Activated naive CD8-positive, alpha-beta T cell treated with anti-CD3 and anti-CD28 coated beads for 36 hours (primary cell): ENCODE data around the gene ARRB1. TPM values are rescaled to one million over a fixed set of nuclear protein-coding genes. Genes with fewer than 3 reads are reported as not detected.

Experiments
- DNase-seq: peaks from one replicate; pipeline ENCODE4 v3.0.0; 2021
- H3K27ac Mint-ChIP-seq: one replicate; pipeline ENCODE4 v1.8.0; 2022; ENCODE audit warnings: mild to moderate bottlenecking, moderate library complexity, mixed read lengths
- H3K27me3 Mint-ChIP-seq: one replicate; pipeline ENCODE4 v1.8.0; 2022; ENCODE audit warnings: mild to moderate bottlenecking, mixed read lengths
- H3K36me3 Mint-ChIP-seq: one replicate; pipeline ENCODE4 v1.8.0; 2021; ENCODE audit warnings: mild to moderate bottlenecking, mixed read lengths
- H3K4me1 Mint-ChIP-seq: one replicate; pipeline ENCODE4 v1.8.0; 2021; ENCODE audit warnings: mixed read lengths
- H3K4me3 Mint-ChIP-seq: one replicate; pipeline ENCODE4 v1.8.0; 2022; ENCODE audit warnings: mild to moderate bottlenecking, moderate library complexity, mixed read lengths
- H3K9me3 Mint-ChIP-seq: one replicate; pipeline ENCODE4 v1.8.0; 2022; ENCODE audit warnings: mixed read lengths
- total RNA-seq, 2 experiments: library from RNA; stranded (reverse); gene quantifications; one replicate each; pipeline ENCODE4 v1.2.3, GENCODE V29; 2021

Gene ARRB1
- total RNA-seq, 2 experiments from 2014 or later: 25.6 to 26.3 TPM

GRCh38 chr11:75263944-75264349 lies 87.5 kb downstream of the ARRB1 start:
- H3K4me3 Mint-ChIP-seq: no peak overlapping the region
- no peaks in the 10 kb centered on the region for H3K27me3 Mint-ChIP-seq
- H3K27ac Mint-ChIP-seq: peak overlapping the region; percentile 32
- H3K4me1 Mint-ChIP-seq: peaks cover 35% of the 10 kb centered on the region
- peaks cover 2% of the 10 kb centered on the region for H3K36me3 Mint-ChIP-seq
- no peak for DNase-seq
- no peaks in the 10 kb centered on the region for H3K9me3 Mint-ChIP-seq

DNA sequence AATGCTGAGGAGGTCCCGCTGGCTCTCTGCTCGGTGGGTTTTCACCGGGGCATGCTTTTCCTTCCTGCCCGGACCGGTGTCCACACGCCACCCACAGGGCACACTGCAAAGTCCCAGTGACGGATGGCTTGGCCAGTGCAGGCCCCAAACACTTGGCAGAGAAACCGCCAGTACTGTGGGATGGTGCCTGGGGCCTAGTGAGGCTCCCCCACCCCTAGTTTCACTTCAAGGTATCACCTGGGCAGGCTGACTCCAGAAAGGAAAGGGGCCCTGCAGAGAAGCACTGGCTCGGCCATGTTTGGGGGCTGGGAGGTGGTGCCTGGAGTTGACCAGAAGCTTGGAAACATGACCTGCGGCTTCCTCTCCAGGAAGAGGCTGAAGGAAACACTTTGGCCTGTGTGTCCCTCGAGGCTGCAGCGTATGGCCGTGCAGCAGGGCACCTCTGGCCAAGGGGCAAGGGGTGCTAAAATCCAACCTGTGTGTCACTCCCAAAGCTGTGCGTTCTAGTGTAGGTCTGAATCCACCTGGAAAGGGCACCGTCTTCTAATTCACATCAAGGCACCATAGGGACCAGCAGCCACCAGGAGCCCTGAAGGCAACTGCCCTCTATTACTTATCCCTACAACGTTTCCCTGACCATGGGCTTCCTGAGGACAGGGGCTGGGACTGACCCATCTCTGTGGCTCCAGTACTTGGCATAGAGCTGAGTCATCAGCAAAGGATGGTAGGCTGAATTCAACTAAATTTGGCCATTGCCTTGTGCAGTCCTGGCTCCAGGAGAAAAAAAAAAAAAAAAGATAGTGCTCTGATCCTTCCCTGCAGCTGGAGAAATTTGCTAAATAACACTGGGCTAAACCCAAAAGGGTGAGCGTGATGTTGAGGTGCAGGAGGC lies 88.3 kb downstream of the ARRB1 start:
- Mint-ChIP-seq H3K4me1 (peaks cover 38% of the 10 kb centered on the region), H3K36me3 (peaks cover 2% of the 10 kb centered on the region), H3K27ac (peak overlapping the region; percentile 32), H3K9me3 (no peaks in the 10 kb centered on the region), H3K4me3 (no peak overlapping the region), H3K27me3 (no peaks in the 10 kb centered on the region)
- DNase-seq: no peak

GRCh38 chr11:75262436-75262835 lies 89.0 kb downstream of the ARRB1 start:
- no peak for DNase-seq
- peaks cover 38% of the 10 kb centered on the region for H3K4me1 Mint-ChIP-seq
- H3K27ac Mint-ChIP-seq: no peak overlapping the region
- no peaks in the 10 kb centered on the region for H3K27me3 Mint-ChIP-seq
- no peak overlapping the region for H3K4me3 Mint-ChIP-seq
- peaks cover 2% of the 10 kb centered on the region for H3K36me3 Mint-ChIP-seq
- no peaks in the 10 kb centered on the region for H3K9me3 Mint-ChIP-seq

DNA sequence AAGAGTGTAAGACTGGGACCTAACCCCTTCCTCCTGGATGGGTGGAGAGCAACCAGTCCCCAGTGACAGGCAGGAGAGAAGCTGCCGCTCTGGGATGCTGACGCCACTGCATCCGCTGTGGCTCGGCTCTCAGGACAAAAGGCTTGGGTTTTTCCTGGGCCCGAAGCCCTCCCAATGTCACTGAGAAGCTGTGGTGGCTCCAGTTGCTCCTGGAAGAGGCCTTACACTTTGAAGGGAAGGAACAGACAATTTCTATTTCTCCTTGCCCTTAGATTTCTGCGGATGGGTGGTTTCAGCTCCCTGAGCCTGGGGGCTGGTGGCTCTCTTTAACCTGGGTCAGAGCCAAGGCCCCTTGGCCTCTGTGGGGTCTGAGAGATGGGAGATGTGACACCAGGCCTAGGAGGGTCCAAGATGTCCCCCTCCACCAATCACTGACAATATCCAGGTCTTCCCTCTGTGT lies 89.5 kb downstream of the ARRB1 start:
- H3K36me3 Mint-ChIP-seq: no peaks in the 10 kb centered on the region
- no peak overlapping the region for H3K4me3 Mint-ChIP-seq
- H3K27me3 Mint-ChIP-seq: no peaks in the 10 kb centered on the region
- no peaks in the 10 kb centered on the region for H3K9me3 Mint-ChIP-seq
- DNase-seq: no peak
- H3K4me1 Mint-ChIP-seq: peaks cover 38% of the 10 kb centered on the region
- H3K27ac Mint-ChIP-seq: no peak overlapping the region

DNA sequence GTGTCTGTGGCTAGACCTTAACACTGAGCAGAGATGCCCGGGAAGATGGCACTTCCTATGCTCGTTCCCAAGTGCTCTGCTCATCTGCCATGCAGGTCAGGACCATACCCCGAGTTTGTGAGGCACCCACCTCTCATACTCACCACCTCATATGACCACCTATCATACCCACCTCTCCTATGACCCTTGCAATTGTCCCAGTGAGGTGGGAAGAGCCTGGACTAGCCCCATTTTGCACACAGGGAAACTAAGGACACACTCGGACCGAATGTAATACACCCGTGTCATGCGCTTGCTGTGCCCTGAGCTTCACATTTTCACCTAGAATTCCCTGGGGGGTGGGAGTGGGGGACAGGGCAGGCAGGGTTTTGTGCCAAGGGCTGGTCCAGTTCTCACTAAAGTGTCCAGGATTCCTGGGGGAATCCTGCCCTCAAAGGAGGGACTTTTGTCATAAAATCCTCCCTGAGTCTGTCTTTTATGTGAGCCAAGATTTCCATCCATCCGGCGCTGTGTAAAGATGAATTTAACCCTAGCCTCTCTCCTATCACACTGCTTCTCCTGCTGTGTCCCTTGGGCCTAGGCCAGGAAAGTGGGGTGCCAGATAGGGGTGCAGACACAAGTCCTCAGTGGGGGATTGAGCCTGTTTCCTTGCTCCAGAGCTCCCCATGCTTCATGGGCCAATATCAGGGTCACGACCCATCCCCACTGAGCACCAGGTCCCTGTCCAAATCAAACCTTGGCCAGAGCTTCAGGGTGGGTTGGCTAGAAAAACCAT lies 90.9 kb downstream of the ARRB1 start:
- Mint-ChIP-seq H3K36me3 (no peaks in the 10 kb centered on the region), H3K9me3 (no peaks in the 10 kb centered on the region), H3K4me3 (no peak overlapping the region), H3K27ac (no peak overlapping the region), H3K27me3 (no peaks in the 10 kb centered on the region), H3K4me1 (peaks cover 38% of the 10 kb centered on the region)
- no peak for DNase-seq

- H3K27me3 Mint-ChIP-seq: no peaks in the 10 kb centered on the region
- H3K4me1 Mint-ChIP-seq: peaks cover 3% of the 10 kb centered on the region
- no peaks in the 10 kb centered on the region for H3K36me3 Mint-ChIP-seq
- H3K4me3 Mint-ChIP-seq: no peak overlapping the region
- DNase-seq: no peak
- no peaks in the 10 kb centered on the region for H3K9me3 Mint-ChIP-seq
- no peak overlapping the region for H3K27ac Mint-ChIP-seq
Observed at GRCh38 chr11:75254326-75254725, 97.1 kb downstream of the ARRB1 start.

GRCh38 chr11:75249704-75250103 lies 101.8 kb downstream of the ARRB1 start:
- H3K27ac Mint-ChIP-seq: no peak overlapping the region
- H3K36me3 Mint-ChIP-seq: no peaks in the 10 kb centered on the region
- no peaks in the 10 kb centered on the region for H3K27me3 Mint-ChIP-seq
- no peaks in the 10 kb centered on the region for H3K9me3 Mint-ChIP-seq
- H3K4me3 Mint-ChIP-seq: no peak overlapping the region
- no peaks in the 10 kb centered on the region for H3K4me1 Mint-ChIP-seq
- DNase-seq: no peak

DNA sequence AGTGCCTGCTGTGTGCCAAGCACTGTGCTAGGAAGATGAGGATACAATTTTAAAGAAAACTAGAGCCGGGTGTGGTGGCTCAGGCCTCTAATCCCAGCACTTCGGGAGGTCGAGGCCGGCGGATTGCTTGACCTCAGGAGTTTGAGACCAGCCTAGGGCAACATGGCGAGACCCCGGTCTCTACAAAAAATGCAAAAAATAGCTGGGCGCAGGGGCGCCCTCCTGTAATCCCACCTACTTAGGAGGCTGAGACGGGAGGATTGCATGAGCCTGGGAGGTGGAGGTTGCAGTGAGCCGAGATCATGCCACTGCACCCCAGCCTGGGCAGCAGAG lies 102.6 kb downstream of the ARRB1 start:
- H3K27ac Mint-ChIP-seq: no peak overlapping the region
- H3K4me1 Mint-ChIP-seq: no peaks in the 10 kb centered on the region
- H3K9me3 Mint-ChIP-seq: no peaks in the 10 kb centered on the region
- peaks cover 3% of the 10 kb centered on the region for H3K27me3 Mint-ChIP-seq
- H3K4me3 Mint-ChIP-seq: no peak overlapping the region
- no peak for DNase-seq
- H3K36me3 Mint-ChIP-seq: no peaks in the 10 kb centered on the region

GRCh38 chr11:75246671-75247350 lies 104.7 kb downstream of the ARRB1 start:
- DNase-seq: no peak
- H3K36me3 Mint-ChIP-seq: no peaks in the 10 kb centered on the region
- H3K27ac Mint-ChIP-seq: no peak overlapping the region

DNA sequence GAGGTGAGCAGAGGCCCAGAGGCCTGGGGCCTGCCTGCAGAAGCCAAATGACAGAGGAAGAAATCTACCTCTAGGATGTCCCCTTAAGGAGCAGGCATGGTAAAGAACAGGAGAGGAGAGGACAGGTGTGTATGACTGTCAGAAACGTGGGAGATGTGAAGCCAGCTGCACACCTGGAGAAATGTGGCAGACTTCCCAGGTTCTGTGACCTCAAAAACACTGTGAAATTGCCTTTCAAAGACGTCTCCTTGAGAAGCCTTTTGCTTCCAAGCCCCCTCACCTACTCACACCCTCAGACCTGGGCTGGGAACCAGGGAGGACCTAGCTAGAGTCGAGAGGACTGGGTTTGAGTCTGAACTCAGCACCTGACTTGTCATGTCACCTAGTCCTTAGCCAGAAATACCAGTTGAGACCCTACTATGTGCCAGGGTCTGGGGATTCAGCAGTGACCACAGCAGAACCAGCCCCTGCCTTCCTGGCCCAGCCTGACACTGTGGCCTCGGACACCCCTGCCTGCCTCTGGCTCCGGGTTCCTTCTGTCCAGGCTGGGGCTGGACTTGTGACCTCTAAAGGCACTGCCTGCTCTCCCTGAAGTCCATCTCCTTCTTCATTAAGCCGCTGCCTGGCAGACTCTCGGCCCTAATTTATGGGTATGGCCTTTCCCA lies 105.3 kb downstream of the ARRB1 start:
- no peak for DNase-seq
- H3K9me3 Mint-ChIP-seq: no peaks in the 10 kb centered on the region
- peaks cover 4% of the 10 kb centered on the region for H3K4me1 Mint-ChIP-seq
- no peak overlapping the region for H3K4me3 Mint-ChIP-seq
- H3K27ac Mint-ChIP-seq: no peak overlapping the region
- peaks cover 21% of the 10 kb centered on the region for H3K27me3 Mint-ChIP-seq
- no peaks in the 10 kb centered on the region for H3K36me3 Mint-ChIP-seq

More at GRCh38 chr11:75246671-75247350, 104.7 kb downstream of the ARRB1 start:
- Mint-ChIP-seq H3K4me3 (no peak overlapping the region), H3K4me1 (peaks cover 4% of the 10 kb centered on the region), H3K9me3 (no peaks in the 10 kb centered on the region), H3K27me3 (peaks cover 21% of the 10 kb centered on the region)

DNA sequence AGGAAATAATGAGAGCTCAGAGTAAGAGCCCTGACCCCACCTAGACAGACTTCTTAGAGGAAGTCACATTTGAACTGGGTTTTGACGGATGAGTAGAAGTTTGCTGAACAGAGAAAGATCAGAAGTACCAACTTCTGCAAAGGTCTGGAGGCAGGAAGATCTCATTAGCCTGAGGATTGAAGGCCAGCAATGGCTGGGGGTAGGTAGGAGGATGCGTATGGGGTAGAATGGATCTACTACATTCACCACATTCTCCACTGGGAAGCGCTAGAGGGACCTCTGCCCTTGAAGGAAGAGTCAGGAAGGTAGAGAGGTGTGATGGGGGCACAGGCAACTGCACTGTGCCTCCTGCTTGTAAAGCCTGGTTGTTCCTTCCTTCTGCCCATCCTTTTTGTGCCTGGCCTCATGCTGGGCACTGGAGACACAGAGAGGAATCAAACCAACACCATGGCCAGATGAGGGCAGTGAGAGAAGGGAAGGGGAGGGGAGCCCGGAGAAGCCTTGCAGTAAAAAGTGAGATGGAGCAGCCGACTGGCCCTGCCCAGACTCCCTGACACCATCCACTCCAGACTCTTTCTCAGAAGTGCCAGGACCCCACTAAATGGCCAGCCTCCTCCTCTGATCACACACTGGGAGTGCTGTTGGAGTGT lies 106.0 kb downstream of the ARRB1 start:
- no peak for DNase-seq
- no peaks in the 10 kb centered on the region for H3K9me3 Mint-ChIP-seq

DNA sequence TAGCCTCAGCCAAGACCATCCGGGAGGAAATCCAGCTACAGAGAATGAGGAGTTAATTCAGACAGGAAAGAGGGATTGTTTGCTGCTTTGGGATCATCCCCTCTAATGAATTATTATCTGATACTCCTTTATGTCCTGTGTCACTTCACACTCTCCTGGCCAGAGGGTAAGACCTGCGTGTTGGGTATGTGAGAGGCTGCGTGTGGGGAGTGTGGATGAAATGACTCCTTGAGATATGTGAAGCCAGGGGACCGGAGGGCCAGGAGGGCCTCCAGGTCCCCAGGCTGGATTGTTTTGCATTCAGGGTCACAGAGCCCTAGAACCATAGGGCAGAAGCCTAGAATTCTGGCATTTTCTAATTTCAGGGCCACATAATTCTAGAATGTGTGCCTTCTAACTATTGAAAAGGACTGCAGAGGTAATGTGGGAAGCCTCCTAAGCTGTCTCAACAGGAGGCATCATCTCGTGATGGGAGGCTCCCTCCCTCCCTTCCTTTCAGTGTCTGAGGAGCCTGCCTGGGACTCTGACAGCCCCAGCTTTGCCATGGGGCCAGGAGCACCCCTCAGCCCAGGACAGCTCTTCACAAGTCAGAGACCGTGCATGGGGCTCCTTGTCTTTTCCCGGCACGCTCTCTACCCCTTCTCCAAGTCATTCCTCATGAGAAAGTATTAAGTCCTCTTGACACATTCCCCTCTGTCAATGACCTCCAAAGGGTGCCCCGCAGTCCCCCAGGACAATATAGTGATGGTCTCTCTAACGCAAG lies 107.2 kb downstream of the ARRB1 start:
- no peak overlapping the region for H3K4me3 Mint-ChIP-seq
- H3K27me3 Mint-ChIP-seq: peaks cover 32% of the 10 kb centered on the region

More for the DNA sequence above, 106.0 kb downstream of the ARRB1 start:
- no peak overlapping the region for H3K27ac Mint-ChIP-seq
- H3K27me3 Mint-ChIP-seq: peaks cover 21% of the 10 kb centered on the region
- no peak overlapping the region for H3K4me3 Mint-ChIP-seq
- peaks cover 4% of the 10 kb centered on the region for H3K4me1 Mint-ChIP-seq
- H3K36me3 Mint-ChIP-seq: no peaks in the 10 kb centered on the region

DNA sequence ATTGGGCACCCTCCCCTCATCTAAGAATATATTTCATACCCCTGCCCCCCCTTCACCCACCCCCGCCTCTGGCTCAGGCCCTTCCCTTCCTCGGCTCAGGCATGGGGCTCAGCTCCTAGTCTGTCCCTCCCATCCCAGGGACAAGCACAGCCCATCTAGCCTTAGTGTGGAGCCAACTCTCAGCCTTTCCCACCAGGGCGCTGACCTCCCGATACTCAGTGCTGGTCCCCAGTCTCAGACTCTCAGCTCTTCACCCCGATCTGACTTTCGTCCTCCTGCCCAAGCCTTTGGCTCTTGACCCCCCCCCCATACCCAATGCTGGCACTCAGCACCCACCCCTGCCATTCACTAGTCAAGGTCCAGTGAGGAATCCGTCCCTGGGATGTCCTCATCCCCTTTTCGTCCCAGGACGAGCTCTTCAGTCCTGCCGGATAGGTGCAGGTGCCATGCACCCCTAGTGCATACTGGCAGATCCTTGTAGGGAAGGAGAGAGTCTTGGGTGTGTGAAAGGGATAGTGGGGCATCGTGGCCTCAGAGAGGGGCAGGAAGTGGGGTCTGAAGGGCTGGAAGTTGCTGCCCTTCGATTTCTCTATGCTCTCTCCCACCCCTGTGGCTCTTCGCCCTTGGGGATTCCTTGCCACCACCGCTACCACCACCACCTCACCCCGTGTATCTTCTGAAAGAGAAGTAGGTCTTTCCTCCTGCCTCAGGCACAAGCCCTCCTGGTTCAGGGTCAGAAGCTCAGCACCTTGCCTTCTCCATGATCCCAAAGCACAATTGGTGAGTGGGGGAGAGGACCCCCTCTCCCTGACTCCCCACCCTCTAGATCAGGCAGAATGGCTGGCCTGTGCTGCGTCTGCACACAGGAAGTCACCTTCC lies 108.5 kb downstream of the ARRB1 start:
- no peak overlapping the region for H3K27ac Mint-ChIP-seq
- no peak for DNase-seq
- peaks cover 8% of the 10 kb centered on the region for H3K4me1 Mint-ChIP-seq
- peak overlapping the region; percentile 76 for H3K4me3 Mint-ChIP-seq
- H3K27me3 Mint-ChIP-seq: peaks cover 40% of the 10 kb centered on the region
- no peaks in the 10 kb centered on the region for H3K9me3 Mint-ChIP-seq
- no peaks in the 10 kb centered on the region for H3K36me3 Mint-ChIP-seq

More for the DNA sequence above, 107.2 kb downstream of the ARRB1 start:
- Mint-ChIP-seq H3K4me1 (peaks cover 8% of the 10 kb centered on the region), H3K9me3 (no peaks in the 10 kb centered on the region), H3K36me3 (no peaks in the 10 kb centered on the region), H3K27ac (no peak overlapping the region)
- DNase-seq: no peak
